H7 (cell line): ENCODE results near the gene TSPAN9. TPM values are rescaled to one million over a fixed set of nuclear protein-coding genes. Genes with fewer than 3 reads are reported as not detected.

ENCODE experiments used
- DNase-seq: peaks from one replicate; pipeline ENCODE4 v3.0.0; 2012
- H3K27me3 ChIP-seq: 2 replicates; pipeline ENCODE4 v1.6.0; 2011; ENCODE audit warnings: mild to moderate bottlenecking, low read length; ENCODE audit not compliant: control insufficient read depth, insufficient read depth
- H3K36me3 ChIP-seq: replicated peaks from 2 replicates; pipeline ENCODE4 v1.5.1; 2011; ENCODE audit warnings: low read length; ENCODE audit not compliant: control insufficient read depth, insufficient read depth
- H3K4me3 ChIP-seq: 2 replicates; pipeline ENCODE4 v1.5.1; 2011; ENCODE audit warnings: low read depth, mild to moderate bottlenecking, control low read depth, low read length, moderate library complexity; ENCODE audit not compliant: insufficient read depth
- total RNA-seq: library from RNA; depleted of rRNA; stranded (reverse); fragments of >200 nt; shearing (Covaris generic); gene quantifications from 2 replicates; pipeline ENCODE4 v1.2.3, GENCODE V29; 2014

The TSPAN9 gene
- total RNA-seq, 1 experiment from 2014 or later, result 22.4 TPM

GRCh38 chr12:3257411-3257810 is 180.2 kb downstream of the TSPAN9 start:
- Histone ChIP-seq H3K4me3 (no peak overlapping the region), H3K27me3 (no peaks in the 10 kb centered on the region), H3K36me3 (no peaks in the 10 kb centered on the region)
- DNase-seq, result no peak

GRCh38 chr12:3259973-3260372 is 182.8 kb downstream of the TSPAN9 start:
- DNase-seq, result no peak
- Histone ChIP-seq H3K27me3 (no peaks in the 10 kb centered on the region), H3K36me3 (no peaks in the 10 kb centered on the region), H3K4me3 (no peak overlapping the region)

DNA sequence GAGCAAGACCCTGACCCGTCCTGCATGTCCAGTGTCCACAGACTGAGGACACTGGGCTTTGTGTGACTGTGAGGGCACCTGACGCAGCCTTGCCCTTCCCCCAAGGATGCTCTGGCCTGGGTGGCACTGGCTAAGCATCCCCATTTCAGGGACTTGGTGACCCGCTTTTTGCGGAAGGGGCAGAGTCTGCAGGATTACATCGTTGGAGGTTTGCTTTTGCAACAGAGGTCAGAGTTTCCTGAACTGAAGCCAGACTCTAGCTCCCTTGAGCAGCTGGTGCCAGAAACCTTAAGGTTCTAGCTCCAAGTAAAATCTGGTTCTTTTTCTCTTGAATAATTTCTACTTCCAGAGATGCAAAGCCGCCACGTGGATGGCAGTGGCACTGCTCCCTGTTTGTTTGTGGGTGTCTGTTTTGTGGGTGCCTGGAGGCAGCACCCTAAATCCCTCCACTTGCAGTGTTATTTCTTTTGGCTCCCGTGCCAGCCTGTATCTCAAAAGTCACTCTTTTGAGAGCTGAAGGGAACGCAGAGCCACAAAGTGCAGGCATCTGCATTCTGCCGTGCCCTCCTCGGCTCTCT is 184.7 kb downstream of the TSPAN9 start:
- H3K27me3 ChIP-seq, result no peaks in the 10 kb centered on the region
- DNase-seq, result no peak
- no peak overlapping the region for H3K4me3 ChIP-seq
- H3K36me3 ChIP-seq, result no peaks in the 10 kb centered on the region

DNA sequence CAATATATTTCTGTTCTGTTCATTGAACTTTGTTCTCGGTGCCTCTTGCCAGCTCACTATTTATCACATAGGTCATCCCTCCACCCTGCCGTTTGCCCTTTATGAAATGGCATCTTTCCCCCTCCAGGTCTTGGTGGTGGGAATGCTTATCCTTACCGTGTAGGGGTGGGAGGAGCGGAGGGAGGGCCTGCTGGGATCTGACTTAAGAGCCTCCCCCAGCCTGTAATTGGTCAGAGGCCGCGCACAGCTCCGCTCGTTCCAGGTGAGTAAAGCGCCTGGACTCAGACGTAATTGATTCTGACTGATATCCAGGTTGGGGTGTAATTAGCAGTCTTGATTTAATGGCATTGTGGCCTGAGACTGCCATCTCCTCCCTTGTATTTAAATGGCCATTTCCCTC is 185.3 kb downstream of the TSPAN9 start:
- DNase-seq, result peak; percentile 73
- H3K4me3 ChIP-seq, result no peak overlapping the region

DNA sequence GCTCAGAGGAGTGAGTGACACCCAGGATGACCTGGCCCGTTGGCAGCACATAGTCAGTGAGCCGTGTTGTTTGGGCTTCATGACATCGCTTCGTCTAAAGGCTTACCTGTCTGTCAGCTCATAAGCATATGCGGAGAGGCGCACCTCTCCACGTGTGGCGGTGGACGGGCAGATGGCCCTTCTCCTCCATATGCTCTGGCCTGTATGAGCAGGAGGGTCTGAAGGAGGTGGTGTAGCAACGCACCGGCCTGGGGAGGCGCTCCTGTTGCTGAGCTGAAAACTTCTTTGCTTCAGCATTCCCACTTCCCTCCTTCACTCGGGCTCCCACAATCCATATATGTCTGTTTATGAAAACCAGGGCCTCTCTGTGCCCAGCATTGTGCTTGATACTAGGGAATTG is 186.1 kb downstream of the TSPAN9 start:
- H3K4me3 ChIP-seq, result no peak overlapping the region
- H3K36me3 ChIP-seq, result no peaks in the 10 kb centered on the region
- DNase-seq, result no peak
- no peaks in the 10 kb centered on the region for H3K27me3 ChIP-seq

More for the DNA sequence above, 185.3 kb downstream of the TSPAN9 start:
- Histone ChIP-seq H3K27me3 (no peaks in the 10 kb centered on the region), H3K36me3 (no peaks in the 10 kb centered on the region)

- H3K4me3 ChIP-seq, result no peak overlapping the region
- DNase-seq, result no peak
- H3K36me3 ChIP-seq, result no peaks in the 10 kb centered on the region
- no peaks in the 10 kb centered on the region for H3K27me3 ChIP-seq
These were observed 187.1 kb downstream of the TSPAN9 start for GRCh38 chr12:3263939-3264922.

- H3K36me3 ChIP-seq, result no peaks in the 10 kb centered on the region
- DNase-seq, result no peak
- H3K4me3 ChIP-seq, result no peak overlapping the region
- no peaks in the 10 kb centered on the region for H3K27me3 ChIP-seq
These were observed 188.2 kb downstream of the TSPAN9 start for GRCh38 chr12:3265406-3265805.

- Histone ChIP-seq H3K4me3 (no peak overlapping the region), H3K27me3 (no peaks in the 10 kb centered on the region), H3K36me3 (no peaks in the 10 kb centered on the region)
- DNase-seq, result no peak
These were observed 189.5 kb downstream of the TSPAN9 start for GRCh38 chr12:3266638-3267037.

DNA sequence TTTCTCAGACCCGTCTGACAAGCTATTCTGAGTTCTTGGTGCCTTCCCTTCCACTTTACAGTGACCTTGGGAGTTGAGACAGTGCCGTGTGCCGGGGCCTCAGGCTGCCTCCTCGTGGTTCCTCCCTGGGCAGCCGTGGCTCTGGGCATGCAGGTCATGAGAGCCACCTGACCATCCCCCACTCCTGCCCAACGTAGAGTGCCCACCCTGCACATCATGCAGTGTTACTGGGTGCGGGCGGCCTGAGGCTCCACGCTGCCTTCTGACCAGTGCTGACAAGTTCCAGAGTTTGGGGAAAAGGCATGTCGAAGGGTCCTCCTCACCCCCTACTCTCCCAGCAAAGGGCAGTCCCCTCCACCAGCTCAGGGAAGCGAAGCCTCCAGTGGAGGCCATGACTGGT is 190.5 kb downstream of the TSPAN9 start:
- no peak for DNase-seq
- H3K4me3 ChIP-seq, result no peak overlapping the region

DNA sequence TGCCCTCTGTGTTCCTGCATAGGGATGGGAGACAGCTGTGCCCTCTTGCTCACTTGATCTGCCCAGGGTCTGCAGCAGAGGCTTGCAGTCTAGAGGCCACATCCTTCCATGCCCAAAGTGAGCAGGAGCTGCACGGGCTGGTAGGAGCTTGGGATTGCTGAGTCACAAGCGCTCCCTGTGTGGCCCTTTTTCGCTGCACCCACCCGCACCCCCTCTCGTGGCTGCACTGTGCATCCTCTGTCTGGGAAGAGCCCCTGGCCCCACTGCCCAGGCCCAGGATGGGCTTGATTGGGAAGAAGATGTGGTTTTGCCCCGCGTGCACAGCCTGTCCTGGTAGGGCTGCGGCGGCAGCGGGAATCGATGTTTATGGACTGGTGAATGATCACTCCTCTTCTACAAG is 192.4 kb downstream of the TSPAN9 start:
- DNase-seq, result no peak
- H3K27me3 ChIP-seq, result no peaks in the 10 kb centered on the region
- H3K4me3 ChIP-seq, result no peak overlapping the region
- H3K36me3 ChIP-seq, result no peaks in the 10 kb centered on the region

More for the DNA sequence above, 190.5 kb downstream of the TSPAN9 start:
- Histone ChIP-seq H3K36me3 (no peaks in the 10 kb centered on the region), H3K27me3 (no peaks in the 10 kb centered on the region)

DNA sequence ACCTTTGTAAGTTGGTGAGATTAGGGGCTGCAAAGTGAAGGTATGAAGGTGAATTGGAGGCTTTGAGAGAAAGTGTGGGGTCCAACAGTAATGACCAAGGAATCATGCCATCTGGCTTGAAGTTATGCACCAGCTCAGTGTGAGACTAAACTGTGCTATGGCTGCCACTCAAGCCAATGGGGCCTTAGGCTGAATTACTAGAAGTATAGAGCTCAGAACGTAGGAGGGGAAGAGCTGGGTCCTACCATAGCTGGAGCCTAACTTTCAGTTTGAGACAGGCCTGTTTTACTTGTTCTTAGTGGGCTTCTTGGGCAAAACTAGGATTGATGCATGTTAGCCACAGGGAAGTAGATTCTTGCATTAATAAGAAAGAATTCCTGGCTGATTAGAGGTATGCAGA is 194.0 kb downstream of the TSPAN9 start:
- Histone ChIP-seq H3K27me3 (no peaks in the 10 kb centered on the region), H3K4me3 (no peak overlapping the region), H3K36me3 (no peaks in the 10 kb centered on the region)
- no peak for DNase-seq

GRCh38 chr12:3271639-3272038 is 194.5 kb downstream of the TSPAN9 start:
- peak; percentile 84 for DNase-seq
- H3K4me3 ChIP-seq, result no peak overlapping the region
- no peaks in the 10 kb centered on the region for H3K27me3 ChIP-seq
- no peaks in the 10 kb centered on the region for H3K36me3 ChIP-seq

- Histone ChIP-seq H3K36me3 (no peaks in the 10 kb centered on the region), H3K4me3 (no peak overlapping the region), H3K27me3 (no peaks in the 10 kb centered on the region)
- DNase-seq, result no peak
These were observed 195.8 kb downstream of the TSPAN9 start for GRCh38 chr12:3272958-3273357.

DNA sequence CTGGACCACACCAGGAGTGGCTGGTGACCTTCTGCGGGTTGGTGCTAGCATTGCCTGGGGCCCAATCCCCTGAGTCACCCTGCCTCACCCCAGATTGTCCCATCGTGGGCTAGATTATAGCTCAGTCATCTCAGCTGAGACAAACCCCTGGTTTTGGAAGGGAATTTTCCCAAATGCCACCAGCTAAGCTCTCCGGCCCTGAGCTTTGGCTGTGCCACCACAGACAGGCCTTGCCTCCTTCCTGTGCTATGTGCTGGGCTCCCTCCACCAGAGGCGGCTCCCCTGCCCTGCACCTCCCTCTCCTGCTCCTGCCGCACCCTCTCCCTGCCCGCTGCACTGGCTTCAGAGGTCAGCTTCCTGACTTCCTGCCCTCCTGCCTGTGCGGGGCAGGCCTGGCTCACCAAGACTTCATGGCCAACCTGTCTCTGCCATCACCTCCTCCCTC is 196.3 kb downstream of the TSPAN9 start:
- no peaks in the 10 kb centered on the region for H3K36me3 ChIP-seq
- no peak overlapping the region for H3K4me3 ChIP-seq

GRCh38 chr12:3274664-3275063 is 197.5 kb downstream of the TSPAN9 start:
- no peaks in the 10 kb centered on the region for H3K27me3 ChIP-seq
- no peak for DNase-seq
- H3K36me3 ChIP-seq, result no peaks in the 10 kb centered on the region
- no peak overlapping the region for H3K4me3 ChIP-seq

More for the DNA sequence above, 196.3 kb downstream of the TSPAN9 start:
- H3K27me3 ChIP-seq, result no peaks in the 10 kb centered on the region
- DNase-seq, result no peak
